Thyroid gland (tissue), 4 donors: ENCODE measurements around the gene ELP4. TPM values are rescaled to one million over a fixed set of nuclear protein-coding genes. Genes with fewer than 3 reads are reported as not detected.

Experiments used
- DNase-seq, 2 donors: peaks; one replicate each; pipeline ENCODE4 v3.0.0-alpha.2; 2019
- H3K27ac ChIP-seq, 3 donors: fragments of 200-600 bp; sonication (generic); 1 replicate in 2 of 3; 2 replicates in 1 of 3; pipeline ENCODE4 v1.5.1; 2016 to 2019; ENCODE audit warnings: mild to moderate bottlenecking in 1 of 3, moderate library complexity in 1 of 3
- H3K27me3 ChIP-seq: fragments of 200-600 bp; sonication (generic); one replicate; pipeline ENCODE4 v1.5.1; 2019
- H3K36me3 ChIP-seq, 2 donors: fragments of 200-600 bp; sonication (generic); one replicate each; pipeline ENCODE4 v1.5.1; 2016 to 2019
- H3K4me1 ChIP-seq, 2 donors: fragments of 200-600 bp; sonication (generic); one replicate each; pipeline ENCODE4 v1.5.1; 2017 to 2019
- H3K4me3 ChIP-seq, 3 donors: fragments of 200-600 bp; sonication (generic); replicated peaks in 1 of 3; 1 replicate in 2 of 3; 2 replicates in 1 of 3; pipeline ENCODE4 v1.5.1; 2016; ENCODE audit warnings: mild to moderate bottlenecking in 1 of 3
- H3K9me3 ChIP-seq: fragments of 200-600 bp; sonication (generic); one replicate; pipeline ENCODE4 v1.5.1; 2017
- CTCF ChIP-seq, 6 experiments: fragments of 200-600 bp in 3 of 6; fragments of 450-650 bp in 3 of 6; sonication (generic) in 3 of 6; IDR thresholded peaks; one replicate each; pipeline ENCODE4 v1.5.1; 2016 to 2019; ENCODE audit warnings: antibody characterized with exemption in 6 of 6, mild to moderate bottlenecking in 2 of 6, inconsistent platforms in 1 of 6, moderate library complexity in 1 of 6
- POLR2A ChIP-seq, 2 donors: fragments of 450-650 bp; IDR thresholded peaks; one replicate each; pipeline ENCODE4 v1.6.1; 2017; ENCODE audit warnings: antibody characterized with exemption in 2 of 2, mild to moderate bottlenecking in 2 of 2, moderate library complexity in 1 of 2
- WGBS, 2 donors: methylation state at CpG; one replicate each; pipeline ENCODE4 v1.1.5; 2017; 5-methylcytosine and 5-hydroxymethylcytosine counted together
- intact Hi-C: fragments of 100-400 bp; cut with DNase I; formaldehyde crosslinking; loops from one replicate; pipeline ENCODE4 v1.15.1; 2023
- total RNA-seq, 4 donors: library from RNA; depleted of rRNA; stranded (reverse); fragments of >200 nt; gene quantifications; one replicate each; pipeline ENCODE4 v1.2.3, GENCODE V29; 2016

The ELP4 gene, protein sequence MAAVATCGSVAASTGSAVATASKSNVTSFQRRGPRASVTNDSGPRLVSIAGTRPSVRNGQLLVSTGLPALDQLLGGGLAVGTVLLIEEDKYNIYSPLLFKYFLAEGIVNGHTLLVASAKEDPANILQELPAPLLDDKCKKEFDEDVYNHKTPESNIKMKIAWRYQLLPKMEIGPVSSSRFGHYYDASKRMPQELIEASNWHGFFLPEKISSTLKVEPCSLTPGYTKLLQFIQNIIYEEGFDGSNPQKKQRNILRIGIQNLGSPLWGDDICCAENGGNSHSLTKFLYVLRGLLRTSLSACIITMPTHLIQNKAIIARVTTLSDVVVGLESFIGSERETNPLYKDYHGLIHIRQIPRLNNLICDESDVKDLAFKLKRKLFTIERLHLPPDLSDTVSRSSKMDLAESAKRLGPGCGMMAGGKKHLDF
- total RNA-seq, result 10 to 100 TPM; 27.4 to 36.5 (median 33.0) TPM

GRCh38 chr11:31509429-31510345 lies at the start of gene ELP4, which contains the start of gene IMMP1L:
Gene ELP4, plus strand, starts transcription at chr11:31509767. Its CDS starts 18 bp downstream, at chr11:31509785.
Gene IMMP1L, minus strand, starts transcription at chr11:31509622. Its CDS starts 46,346 bp downstream, at chr11:31463276.
- 0% methylated on average over 33 of the region's 47 CpGs for WGBS, 2 donors
- DNase-seq, result peak; percentile 96 to 97
- Histone ChIP-seq H3K9me3 (no peaks in the 10 kb centered on the region), H3K4me1 (peaks cover 8 to 17% of the 10 kb centered on the region in 2 donors), H3K27ac (peak within 1 kb of the TSS; percentile 36 to 84 (median 60)), H3K36me3 (no peaks in the 10 kb centered on the region), H3K27me3 (no peaks in the 10 kb centered on the region), H3K4me3 (peak within 1 kb of the TSS; percentile 59 to 91 (median 85))
- intact Hi-C loops, result no loop called here
- TF ChIP-seq CTCF (IDR thresholded peaks at IDR 0.05), result no peak
- TF ChIP-seq POLR2A (IDR thresholded peaks at IDR 0.05), result peak in 1 of 2 donors; percentile 90

DNA sequence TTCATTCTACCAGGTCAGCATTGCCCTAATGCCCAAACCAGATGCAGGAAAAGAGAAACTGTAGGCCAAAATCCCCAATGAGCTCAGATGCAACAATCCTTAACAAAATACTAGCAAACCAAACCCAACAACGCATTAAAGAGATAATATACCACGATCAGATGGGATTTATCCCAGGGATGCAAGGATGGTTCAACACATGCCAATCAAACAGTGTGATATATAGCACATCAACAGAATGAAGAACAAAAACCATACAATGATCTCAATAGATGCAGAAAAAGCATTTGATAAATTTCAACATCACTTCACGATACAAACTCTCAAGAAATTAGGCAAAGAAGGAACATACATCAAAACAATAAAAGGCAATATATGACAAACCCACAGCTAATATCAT lies 45.1 kb upstream of the ELP4 start:
- Histone ChIP-seq H3K27ac (no peak overlapping the region), H3K27me3 (no peaks in the 10 kb centered on the region), H3K4me3 (no peak overlapping the region), H3K9me3 (no peaks in the 10 kb centered on the region), H3K4me1 (no peaks in the 10 kb centered on the region), H3K36me3 (no peaks in the 10 kb centered on the region)
- intact Hi-C loops, result no loop called here
- TF ChIP-seq POLR2A (IDR thresholded peaks at IDR 0.05) (no peak), CTCF (IDR thresholded peaks at IDR 0.05) (no peak)
- WGBS, 2 donors, result 98% methylated on average over 3 of the region's 3 CpGs
- no peak for DNase-seq

GRCh38 chr11:31474083-31474482 lies 35.5 kb upstream of the ELP4 start:
- intact Hi-C loops, result no loop called here
- H3K4me1 ChIP-seq, result no peaks in the 10 kb centered on the region
- H3K36me3 ChIP-seq, result no peaks in the 10 kb centered on the region
- no peak overlapping the region for H3K4me3 ChIP-seq
- TF ChIP-seq POLR2A (IDR thresholded peaks at IDR 0.05) (no peak), CTCF (IDR thresholded peaks at IDR 0.05) (no peak)
- DNase-seq, result no peak
- no peak overlapping the region for H3K27ac ChIP-seq
- H3K27me3 ChIP-seq, result no peaks in the 10 kb centered on the region
- no peaks in the 10 kb centered on the region for H3K9me3 ChIP-seq

DNA sequence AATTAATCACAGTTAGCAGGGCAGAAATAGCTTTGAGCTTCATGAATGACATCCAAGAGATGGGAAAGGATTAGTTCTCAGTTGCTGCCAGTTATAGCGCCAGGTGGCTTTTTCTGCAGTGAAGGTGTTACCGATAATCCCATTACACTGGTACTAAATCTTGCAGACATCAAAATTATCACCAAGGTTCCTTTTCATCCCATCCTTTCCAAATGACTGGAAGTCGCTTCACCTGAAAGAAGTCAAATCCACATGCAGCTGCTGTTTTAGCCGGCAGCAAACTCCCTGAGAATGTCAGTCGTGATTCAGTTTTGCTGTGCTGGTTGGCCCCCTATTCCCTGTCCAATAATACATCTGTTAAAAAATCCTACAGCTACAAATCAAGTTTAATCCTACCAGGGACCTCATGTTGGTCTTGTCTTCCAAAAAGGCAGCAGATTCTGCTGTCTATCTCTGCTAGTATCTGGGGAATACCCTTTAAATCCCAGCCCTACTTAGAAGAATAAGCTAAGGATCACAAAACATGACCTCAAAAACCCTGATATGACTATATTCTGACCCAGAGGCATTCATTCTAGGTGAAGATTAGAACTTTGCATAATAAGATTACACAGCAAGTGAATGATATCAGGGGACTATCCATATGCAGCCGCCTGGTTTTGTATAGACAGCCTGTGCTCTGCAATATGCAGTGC lies 31.9 kb upstream of the ELP4 start:
- WGBS, 2 donors, result 93% methylated on average over 6 of the region's 6 CpGs
- intact Hi-C loops, result no loop called here
- Histone ChIP-seq H3K27me3 (no peaks in the 10 kb centered on the region), H3K36me3 (no peaks in the 10 kb centered on the region), H3K4me3 (no peak overlapping the region), H3K4me1 (no peaks in the 10 kb centered on the region), H3K27ac (no peak overlapping the region), H3K9me3 (no peaks in the 10 kb centered on the region)
- no peak for TF ChIP-seq CTCF (IDR thresholded peaks at IDR 0.05)
- TF ChIP-seq POLR2A (IDR thresholded peaks at IDR 0.05), result no peak
- DNase-seq, result no peak
